Measurements from ENCODE around the gene SPNS1.

SPNS1 gene

DNA sequence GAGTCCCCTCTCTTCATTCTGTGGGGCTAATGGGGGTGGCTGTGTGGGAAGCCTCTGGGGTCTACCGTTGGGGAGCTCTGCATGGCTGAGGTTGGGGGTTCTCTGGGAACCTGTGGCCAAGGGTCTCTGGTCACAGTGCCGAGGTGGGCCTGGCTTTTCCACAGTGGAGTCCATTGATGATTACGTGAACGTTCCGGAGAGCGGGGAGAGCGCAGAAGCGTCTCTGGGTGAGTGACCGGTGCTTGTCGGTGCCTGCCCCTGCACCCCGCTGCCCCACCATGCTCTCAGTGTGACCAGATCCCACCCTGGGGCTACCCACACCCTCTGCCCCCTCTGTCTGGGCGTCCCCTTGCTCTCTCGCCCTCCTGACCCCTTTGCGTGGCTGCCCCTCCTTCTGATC is 14.8 kb downstream of the SPNS1 start:
- no peak for TF ChIP-seq SPI1 (IDR thresholded peaks at IDR 0.05; ENCODE audit: borderline replicate concordance, low read depth)
- TF ChIP-seq GABPA (IDR thresholded peaks at IDR 0.05; ENCODE audit: low read depth) = no peak
- TF ChIP-seq, protein P1, sequence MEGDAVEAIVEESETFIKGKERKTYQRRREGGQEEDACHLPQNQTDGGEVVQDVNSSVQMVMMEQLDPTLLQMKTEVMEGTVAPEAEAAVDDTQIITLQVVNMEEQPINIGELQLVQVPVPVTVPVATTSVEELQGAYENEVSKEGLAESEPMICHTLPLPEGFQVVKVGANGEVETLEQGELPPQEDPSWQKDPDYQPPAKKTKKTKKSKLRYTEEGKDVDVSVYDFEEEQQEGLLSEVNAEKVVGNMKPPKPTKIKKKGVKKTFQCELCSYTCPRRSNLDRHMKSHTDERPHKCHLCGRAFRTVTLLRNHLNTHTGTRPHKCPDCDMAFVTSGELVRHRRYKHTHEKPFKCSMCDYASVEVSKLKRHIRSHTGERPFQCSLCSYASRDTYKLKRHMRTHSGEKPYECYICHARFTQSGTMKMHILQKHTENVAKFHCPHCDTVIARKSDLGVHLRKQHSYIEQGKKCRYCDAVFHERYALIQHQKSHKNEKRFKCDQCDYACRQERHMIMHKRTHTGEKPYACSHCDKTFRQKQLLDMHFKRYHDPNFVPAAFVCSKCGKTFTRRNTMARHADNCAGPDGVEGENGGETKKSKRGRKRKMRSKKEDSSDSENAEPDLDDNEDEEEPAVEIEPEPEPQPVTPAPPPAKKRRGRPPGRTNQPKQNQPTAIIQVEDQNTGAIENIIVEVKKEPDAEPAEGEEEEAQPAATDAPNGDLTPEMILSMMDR (IDR thresholded peaks at IDR 0.05; ENCODE audit: insufficient read depth, low read length) = no peak
- no peak for TF ChIP-seq POLR2AphosphoS5 (IDR thresholded peaks at IDR 0.05; ENCODE audit: low read depth)
- TF ChIP-seq, protein P2, sequence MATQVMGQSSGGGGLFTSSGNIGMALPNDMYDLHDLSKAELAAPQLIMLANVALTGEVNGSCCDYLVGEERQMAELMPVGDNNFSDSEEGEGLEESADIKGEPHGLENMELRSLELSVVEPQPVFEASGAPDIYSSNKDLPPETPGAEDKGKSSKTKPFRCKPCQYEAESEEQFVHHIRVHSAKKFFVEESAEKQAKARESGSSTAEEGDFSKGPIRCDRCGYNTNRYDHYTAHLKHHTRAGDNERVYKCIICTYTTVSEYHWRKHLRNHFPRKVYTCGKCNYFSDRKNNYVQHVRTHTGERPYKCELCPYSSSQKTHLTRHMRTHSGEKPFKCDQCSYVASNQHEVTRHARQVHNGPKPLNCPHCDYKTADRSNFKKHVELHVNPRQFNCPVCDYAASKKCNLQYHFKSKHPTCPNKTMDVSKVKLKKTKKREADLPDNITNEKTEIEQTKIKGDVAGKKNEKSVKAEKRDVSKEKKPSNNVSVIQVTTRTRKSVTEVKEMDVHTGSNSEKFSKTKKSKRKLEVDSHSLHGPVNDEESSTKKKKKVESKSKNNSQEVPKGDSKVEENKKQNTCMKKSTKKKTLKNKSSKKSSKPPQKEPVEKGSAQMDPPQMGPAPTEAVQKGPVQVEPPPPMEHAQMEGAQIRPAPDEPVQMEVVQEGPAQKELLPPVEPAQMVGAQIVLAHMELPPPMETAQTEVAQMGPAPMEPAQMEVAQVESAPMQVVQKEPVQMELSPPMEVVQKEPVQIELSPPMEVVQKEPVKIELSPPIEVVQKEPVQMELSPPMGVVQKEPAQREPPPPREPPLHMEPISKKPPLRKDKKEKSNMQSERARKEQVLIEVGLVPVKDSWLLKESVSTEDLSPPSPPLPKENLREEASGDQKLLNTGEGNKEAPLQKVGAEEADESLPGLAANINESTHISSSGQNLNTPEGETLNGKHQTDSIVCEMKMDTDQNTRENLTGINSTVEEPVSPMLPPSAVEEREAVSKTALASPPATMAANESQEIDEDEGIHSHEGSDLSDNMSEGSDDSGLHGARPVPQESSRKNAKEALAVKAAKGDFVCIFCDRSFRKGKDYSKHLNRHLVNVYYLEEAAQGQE (IDR thresholded peaks at IDR 0.05; ENCODE audit: insufficient replicate concordance, low read depth) = no peak
- no peaks in the 10 kb centered on the region for H3K27me3 ChIP-seq (ENCODE audit: insufficient read depth, poor library complexity, severe bottlenecking)
- DNase-seq (ENCODE audit: low read depth in 1 of 2, low spot score in 1 of 2) = no peak
- no peak overlapping the region for H3K4me3 ChIP-seq (replicated peaks; ENCODE audit: insufficient read depth, low read length)
- H3K27ac ChIP-seq (replicated peaks) = no peak overlapping the region

DNA sequence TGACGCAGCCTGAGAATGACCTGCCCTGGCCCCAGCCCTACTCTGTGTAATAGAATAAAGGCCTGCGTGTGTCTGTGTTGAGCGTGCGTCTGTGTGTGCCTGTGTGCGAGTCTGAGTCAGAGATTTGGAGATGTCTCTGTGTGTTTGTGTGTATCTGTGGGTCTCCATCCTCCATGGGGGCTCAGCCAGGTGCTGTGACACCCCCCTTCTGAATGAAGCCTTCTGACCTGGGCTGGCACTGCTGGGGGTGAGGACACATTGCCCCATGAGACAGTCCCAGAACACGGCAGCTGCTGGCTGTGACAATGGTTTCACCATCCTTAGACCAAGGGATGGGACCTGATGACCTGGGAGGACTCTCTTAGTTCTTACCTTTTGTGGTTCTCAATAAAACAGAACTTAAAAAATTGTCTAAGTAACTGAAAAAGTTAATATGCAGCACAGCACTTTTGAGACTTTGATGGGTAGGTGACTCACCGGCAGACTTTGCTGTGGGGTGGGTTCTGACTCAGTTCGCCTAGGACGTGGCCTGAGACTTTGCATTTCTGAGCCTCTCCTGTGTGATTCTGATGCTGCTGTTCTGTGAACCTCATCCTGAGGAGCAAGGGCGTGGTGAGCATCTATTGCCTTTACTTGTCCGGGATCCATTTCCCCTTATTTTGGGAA is 15.9 kb downstream of the SPNS1 start:
- TF ChIP-seq POLR2AphosphoS5 (IDR thresholded peaks at IDR 0.05; ENCODE audit: low read depth) (no peak), GABPA (IDR thresholded peaks at IDR 0.05; ENCODE audit: low read depth) (no peak), SPI1 (IDR thresholded peaks at IDR 0.05; ENCODE audit: borderline replicate concordance, low read depth) (no peak)
- TF ChIP-seq, protein P2 (IDR thresholded peaks at IDR 0.05; ENCODE audit: insufficient replicate concordance, low read depth) = no peak
- TF ChIP-seq, protein P1 (IDR thresholded peaks at IDR 0.05; ENCODE audit: insufficient read depth, low read length) = no peak
- H3K27me3 ChIP-seq (ENCODE audit: insufficient read depth, poor library complexity, severe bottlenecking) = no peaks in the 10 kb centered on the region
- H3K4me3 ChIP-seq (replicated peaks; ENCODE audit: insufficient read depth, low read length) = no peak overlapping the region
- no peak overlapping the region for H3K27ac ChIP-seq (replicated peaks)
- DNase-seq (ENCODE audit: low read depth in 1 of 2, low spot score in 1 of 2) = no peak

DNA sequence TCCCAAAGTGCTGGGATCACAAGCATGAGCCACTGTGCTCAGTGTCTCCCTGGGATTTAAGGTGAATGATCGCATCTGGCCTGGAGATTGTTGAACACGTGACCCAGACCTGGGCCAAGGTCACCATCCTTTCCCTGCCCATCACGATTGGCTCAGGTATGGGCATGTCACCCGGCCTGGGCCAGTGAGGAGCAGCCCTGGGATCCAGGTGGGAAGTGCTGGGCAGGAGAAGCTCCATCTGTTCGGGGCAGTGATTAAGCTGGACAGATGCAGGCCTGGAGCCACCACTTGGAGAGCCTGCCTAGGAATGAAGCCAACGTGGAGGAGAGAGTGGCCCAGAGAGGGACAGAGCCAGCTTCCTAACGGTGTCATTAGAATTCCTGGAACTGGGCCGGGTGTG is 17.1 kb downstream of the SPNS1 start:
- Histone ChIP-seq H3K4me3 (replicated peaks; ENCODE audit: insufficient read depth, low read length) (no peak overlapping the region), H3K27me3 (ENCODE audit: insufficient read depth, poor library complexity, severe bottlenecking) (no peaks in the 10 kb centered on the region), H3K27ac (replicated peaks) (no peak overlapping the region)
- no peak for DNase-seq (ENCODE audit: low read depth in 1 of 2, low spot score in 1 of 2)
- TF ChIP-seq, protein P1 (IDR thresholded peaks at IDR 0.05; ENCODE audit: insufficient read depth, low read length) = no peak
- TF ChIP-seq, protein P2 (IDR thresholded peaks at IDR 0.05; ENCODE audit: insufficient replicate concordance, low read depth) = no peak
